Measurements from ENCODE around the gene FGGY. TPM values are rescaled to one million over a fixed set of nuclear protein-coding genes. Genes with fewer than 3 reads are reported as not detected.

FGGY gene
- total RNA-seq, 1 donor from 2014 or later: 52.2 TPM

DNA sequence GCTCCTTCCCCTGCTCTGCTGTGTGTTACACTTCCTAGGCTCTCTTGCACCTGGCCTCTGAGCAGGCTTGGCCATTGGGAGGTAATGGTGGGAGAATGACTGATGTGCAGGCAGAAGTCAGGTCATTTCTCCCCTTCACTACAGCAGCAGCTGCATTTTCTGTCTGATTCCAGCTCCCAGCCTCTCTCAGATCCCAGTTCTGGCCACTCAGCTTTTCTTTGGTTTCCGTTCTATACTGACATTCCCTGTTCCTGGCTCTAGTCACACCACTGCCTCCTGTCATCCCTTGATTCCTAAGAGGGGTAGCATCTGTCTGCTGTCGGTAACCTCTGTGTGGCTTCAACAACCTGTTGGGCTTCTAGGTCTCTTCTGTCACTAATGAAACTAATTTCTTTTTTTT lies 390.2 kb downstream of the FGGY start:
- Histone ChIP-seq H3K4me3 (ENCODE audit: low read length in 3 of 3) (peak overlapping the region in 1 of 3 donors; percentile 34), H3K27me3 (ENCODE audit: control insufficient read depth in 3 of 3, insufficient read depth in 3 of 3, low read length in 3 of 3) (no peaks in the 10 kb centered on the region), H3K9me3 (ENCODE audit: control insufficient read depth in 3 of 3, low read length in 3 of 3) (no peaks in the 10 kb centered on the region), H3K4me1 (ENCODE audit: control insufficient read depth in 3 of 3, insufficient read depth in 3 of 3, low read length in 3 of 3) (peaks cover 51 to 73% (median 61%) of the 10 kb centered on the region in 3 donors), H3K36me3 (ENCODE audit: control insufficient read depth in 3 of 3, insufficient read depth in 3 of 3, low read length in 3 of 3) (no peaks in the 10 kb centered on the region), H3K9ac (ENCODE audit: low read depth in 1 of 3, low read length in 3 of 3) (peak overlapping the region; percentile 51 to 65 (median 52)), H3K27ac (ENCODE audit: low read depth, low read length) (peak overlapping the region; percentile 93)

DNA sequence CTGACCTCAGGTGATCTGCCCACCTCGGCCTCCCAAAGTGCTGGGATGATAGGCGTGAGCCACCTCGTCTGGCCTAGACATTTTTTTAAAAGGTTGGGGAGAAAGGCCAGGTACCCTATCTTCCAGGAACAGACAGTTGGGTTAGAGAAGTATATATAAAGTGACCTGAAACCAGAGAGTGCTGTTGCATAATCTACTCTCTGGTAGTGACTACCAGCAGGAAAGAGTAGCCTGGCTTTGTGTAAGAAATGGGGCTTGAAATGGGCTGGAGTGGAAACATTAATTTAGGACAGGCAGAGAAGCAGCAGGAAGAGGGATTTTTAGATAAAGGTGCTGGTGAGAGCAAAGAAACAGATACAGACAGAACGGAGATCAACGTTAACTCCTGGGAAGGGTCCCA lies 392.1 kb downstream of the FGGY start:
- peaks cover 43 to 59% (median 54%) of the 10 kb centered on the region in 3 donors for H3K4me1 ChIP-seq (ENCODE audit: control insufficient read depth in 3 of 3, insufficient read depth in 3 of 3, low read length in 3 of 3)
- H3K9me3 ChIP-seq (ENCODE audit: control insufficient read depth in 3 of 3, low read length in 3 of 3): no peaks in the 10 kb centered on the region
- H3K9ac ChIP-seq (ENCODE audit: low read depth in 1 of 3, low read length in 3 of 3): peak overlapping the region; percentile 5 to 20 (median 17)
- no peaks in the 10 kb centered on the region for H3K36me3 ChIP-seq (ENCODE audit: control insufficient read depth in 3 of 3, insufficient read depth in 3 of 3, low read length in 3 of 3)
- H3K27me3 ChIP-seq (ENCODE audit: control insufficient read depth in 3 of 3, insufficient read depth in 3 of 3, low read length in 3 of 3): no peaks in the 10 kb centered on the region
- H3K27ac ChIP-seq (ENCODE audit: low read depth, low read length): peak overlapping the region; percentile 82
- no peak overlapping the region for H3K4me3 ChIP-seq (ENCODE audit: low read length in 3 of 3)

DNA sequence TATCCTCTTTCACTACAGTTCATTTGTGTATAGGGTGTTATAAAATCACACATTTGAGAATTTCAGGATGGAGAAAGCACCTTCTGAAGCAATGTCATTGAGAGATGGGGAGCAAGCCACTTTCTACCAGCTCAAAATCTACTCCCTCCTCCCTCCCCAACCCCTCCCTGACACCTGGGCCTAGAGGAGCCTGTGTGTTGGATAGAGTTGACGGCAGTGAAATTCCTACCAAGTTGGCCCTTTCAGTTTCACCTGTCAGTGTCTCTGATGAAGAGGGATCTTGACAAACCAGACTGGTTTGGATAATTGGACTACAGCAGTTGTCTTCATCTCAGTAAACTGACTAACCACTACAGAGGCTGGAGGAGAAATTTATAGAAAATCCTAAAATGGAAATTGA lies 392.8 kb downstream of the FGGY start:
- Histone ChIP-seq H3K36me3 (ENCODE audit: control insufficient read depth in 3 of 3, insufficient read depth in 3 of 3, low read length in 3 of 3) (no peaks in the 10 kb centered on the region), H3K9ac (ENCODE audit: low read depth in 1 of 3, low read length in 3 of 3) (peak overlapping the region in 1 of 3 donors; percentile 46), H3K27me3 (ENCODE audit: control insufficient read depth in 3 of 3, insufficient read depth in 3 of 3, low read length in 3 of 3) (no peaks in the 10 kb centered on the region), H3K4me1 (ENCODE audit: control insufficient read depth in 3 of 3, insufficient read depth in 3 of 3, low read length in 3 of 3) (peaks cover 43 to 54% (median 51%) of the 10 kb centered on the region in 3 donors), H3K27ac (ENCODE audit: low read depth, low read length) (peak overlapping the region; percentile 82), H3K9me3 (ENCODE audit: control insufficient read depth in 3 of 3, low read length in 3 of 3) (no peaks in the 10 kb centered on the region), H3K4me3 (ENCODE audit: low read length in 3 of 3) (no peak overlapping the region)

DNA sequence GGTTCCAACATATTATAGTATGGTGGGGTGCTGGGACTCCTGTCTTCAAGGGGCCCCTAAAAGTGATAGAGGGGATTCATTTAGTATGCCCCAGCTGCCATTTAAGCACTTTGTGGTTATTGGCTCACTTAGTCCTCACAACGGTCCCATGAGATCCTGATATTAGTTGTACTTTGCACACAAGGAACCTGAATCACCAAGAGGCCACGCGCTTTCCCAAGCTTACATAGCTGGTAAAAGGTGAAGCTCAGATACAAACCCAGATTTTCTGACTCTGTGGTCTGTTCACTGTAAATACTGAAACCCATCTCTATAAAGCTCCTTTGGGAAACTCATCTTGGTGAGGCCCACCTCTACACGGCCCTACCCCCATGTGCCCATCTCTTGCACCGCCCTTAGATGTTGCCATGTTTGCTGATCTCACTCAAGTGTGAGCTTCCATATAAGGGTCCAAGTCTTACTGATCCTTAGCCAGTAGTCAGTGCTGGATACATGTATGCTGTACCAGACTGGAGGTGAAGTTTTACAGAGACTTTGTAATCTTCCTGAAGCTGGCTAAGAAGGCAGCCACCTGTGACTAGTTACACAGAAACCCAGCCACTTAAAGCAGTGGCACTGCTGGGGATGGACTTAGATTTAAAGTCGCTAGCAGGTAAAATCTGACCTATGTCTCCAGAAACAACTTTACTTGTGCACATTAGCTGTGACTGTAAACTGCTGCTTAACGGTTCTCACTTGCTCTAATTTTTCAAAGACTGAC lies 393.5 kb downstream of the FGGY start:
- Histone ChIP-seq H3K4me1 (ENCODE audit: control insufficient read depth in 3 of 3, insufficient read depth in 3 of 3, low read length in 3 of 3) (peaks cover 37 to 50% (median 46%) of the 10 kb centered on the region in 3 donors), H3K9me3 (ENCODE audit: control insufficient read depth in 3 of 3, low read length in 3 of 3) (no peaks in the 10 kb centered on the region), H3K9ac (ENCODE audit: low read depth in 1 of 3, low read length in 3 of 3) (peak overlapping the region in 2 of 3 donors; percentile 42 to 48), H3K36me3 (ENCODE audit: control insufficient read depth in 3 of 3, insufficient read depth in 3 of 3, low read length in 3 of 3) (no peaks in the 10 kb centered on the region), H3K4me3 (ENCODE audit: low read length in 3 of 3) (no peak overlapping the region), H3K27me3 (ENCODE audit: control insufficient read depth in 3 of 3, insufficient read depth in 3 of 3, low read length in 3 of 3) (no peaks in the 10 kb centered on the region), H3K27ac (ENCODE audit: low read depth, low read length) (peak overlapping the region; percentile 82)

DNA sequence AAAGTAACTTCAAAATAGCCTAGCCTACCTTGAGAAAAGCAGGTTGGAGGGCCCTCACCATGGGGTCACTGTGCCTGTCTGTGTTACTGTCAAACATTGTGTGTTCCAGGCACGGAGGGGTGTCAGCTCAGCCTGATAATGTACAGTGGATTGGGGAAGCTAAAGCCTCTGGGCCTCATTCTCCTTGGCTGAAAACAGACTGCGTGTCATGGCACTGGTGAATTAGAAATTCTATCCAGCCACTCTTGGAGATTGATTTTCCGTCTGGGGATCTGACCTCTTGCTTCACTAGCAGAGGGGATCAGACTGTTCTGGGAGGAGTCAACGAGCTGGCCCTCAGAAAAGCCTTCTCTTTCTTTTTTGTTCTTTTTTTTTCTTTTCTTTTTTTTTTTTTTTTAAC lies 394.4 kb downstream of the FGGY start:
- Histone ChIP-seq H3K9me3 (ENCODE audit: control insufficient read depth in 3 of 3, low read length in 3 of 3) (no peaks in the 10 kb centered on the region), H3K4me1 (ENCODE audit: control insufficient read depth in 3 of 3, insufficient read depth in 3 of 3, low read length in 3 of 3) (peaks cover 32 to 46% (median 42%) of the 10 kb centered on the region in 3 donors), H3K4me3 (ENCODE audit: low read length in 3 of 3) (peak overlapping the region in 1 of 3 donors; percentile 34), H3K9ac (ENCODE audit: low read depth in 1 of 3, low read length in 3 of 3) (peak overlapping the region; percentile 42 to 58 (median 48)), H3K36me3 (ENCODE audit: control insufficient read depth in 3 of 3, insufficient read depth in 3 of 3, low read length in 3 of 3) (no peaks in the 10 kb centered on the region), H3K27me3 (ENCODE audit: control insufficient read depth in 3 of 3, insufficient read depth in 3 of 3, low read length in 3 of 3) (no peaks in the 10 kb centered on the region), H3K27ac (ENCODE audit: low read depth, low read length) (peak overlapping the region; percentile 82)

DNA sequence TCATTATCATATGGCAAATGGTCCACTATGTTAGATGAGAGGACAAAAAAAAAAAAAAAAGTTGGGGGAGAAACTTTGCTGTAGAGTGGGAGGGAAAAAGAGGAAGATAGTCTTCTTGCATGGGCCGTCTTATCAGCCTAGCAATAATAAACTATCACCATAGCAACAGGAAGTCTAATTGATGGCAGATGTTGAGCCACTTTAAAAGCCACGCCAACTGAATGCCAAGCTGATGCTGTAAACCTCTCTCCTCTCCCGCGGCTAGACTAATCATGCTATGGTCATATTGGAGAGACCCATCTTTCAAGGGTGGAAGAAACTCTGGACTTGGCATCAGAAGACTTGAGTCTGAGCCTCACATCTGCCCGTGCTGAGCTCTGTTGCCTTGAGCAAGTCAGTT lies 395.7 kb downstream of the FGGY start:
- Histone ChIP-seq H3K4me3 (ENCODE audit: low read length in 3 of 3) (no peak overlapping the region), H3K27me3 (ENCODE audit: control insufficient read depth in 3 of 3, insufficient read depth in 3 of 3, low read length in 3 of 3) (no peaks in the 10 kb centered on the region), H3K27ac (ENCODE audit: low read depth, low read length) (peak overlapping the region; percentile 13), H3K9me3 (ENCODE audit: control insufficient read depth in 3 of 3, low read length in 3 of 3) (no peaks in the 10 kb centered on the region), H3K4me1 (ENCODE audit: control insufficient read depth in 3 of 3, insufficient read depth in 3 of 3, low read length in 3 of 3) (peaks cover 25 to 50% (median 35%) of the 10 kb centered on the region in 3 donors), H3K36me3 (ENCODE audit: control insufficient read depth in 3 of 3, insufficient read depth in 3 of 3, low read length in 3 of 3) (no peaks in the 10 kb centered on the region), H3K9ac (ENCODE audit: low read depth in 1 of 3, low read length in 3 of 3) (no peak overlapping the region)

DNA sequence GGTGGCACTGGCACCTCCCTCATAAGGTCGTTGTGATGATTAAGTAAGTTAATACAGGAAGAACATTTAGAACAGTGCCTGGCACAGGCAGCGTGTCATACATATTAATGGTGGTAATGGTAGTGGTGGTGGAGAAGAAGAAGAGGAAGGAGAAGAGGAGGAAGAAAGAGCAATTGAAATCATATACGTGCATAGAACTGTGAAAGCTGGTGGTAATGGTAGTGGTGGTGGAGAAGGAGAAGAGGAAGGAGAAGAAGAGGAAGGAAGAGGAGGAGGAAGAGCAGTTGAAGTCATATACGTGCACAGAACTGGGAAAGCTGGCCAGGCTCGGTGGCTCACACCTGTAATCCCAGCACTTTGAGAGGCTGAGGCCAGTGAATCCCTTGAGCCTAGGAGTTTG lies 396.5 kb downstream of the FGGY start:
- Histone ChIP-seq H3K27me3 (ENCODE audit: control insufficient read depth in 3 of 3, insufficient read depth in 3 of 3, low read length in 3 of 3) (no peaks in the 10 kb centered on the region), H3K36me3 (ENCODE audit: control insufficient read depth in 3 of 3, insufficient read depth in 3 of 3, low read length in 3 of 3) (no peaks in the 10 kb centered on the region), H3K9me3 (ENCODE audit: control insufficient read depth in 3 of 3, low read length in 3 of 3) (no peaks in the 10 kb centered on the region), H3K4me1 (ENCODE audit: control insufficient read depth in 3 of 3, insufficient read depth in 3 of 3, low read length in 3 of 3) (peaks cover 27 to 48% (median 35%) of the 10 kb centered on the region in 3 donors), H3K4me3 (ENCODE audit: low read length in 3 of 3) (no peak overlapping the region), H3K27ac (ENCODE audit: low read depth, low read length) (peak overlapping the region; percentile 13), H3K9ac (ENCODE audit: low read depth in 1 of 3, low read length in 3 of 3) (no peak overlapping the region)

DNA sequence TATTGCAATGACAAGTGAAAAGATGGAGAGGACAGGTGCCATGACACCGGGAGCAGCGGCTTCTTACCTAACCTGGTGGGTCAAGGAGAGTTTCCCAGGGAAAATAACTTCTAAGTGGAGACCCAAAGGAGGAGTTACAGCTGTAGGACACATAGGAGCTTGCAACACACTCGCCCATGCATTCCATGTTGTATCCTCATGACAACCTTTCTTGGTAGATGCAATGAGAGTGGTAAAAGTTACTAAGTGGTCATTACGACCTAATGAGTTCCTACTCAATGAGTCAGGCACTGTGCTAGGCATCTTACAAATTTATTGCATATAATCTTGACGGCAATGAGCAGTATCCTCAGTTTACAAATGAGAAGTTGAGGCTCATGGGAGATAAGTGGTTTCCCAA lies 398.4 kb downstream of the FGGY start:
- no peaks in the 10 kb centered on the region for H3K36me3 ChIP-seq (ENCODE audit: control insufficient read depth in 3 of 3, insufficient read depth in 3 of 3, low read length in 3 of 3)
- H3K27ac ChIP-seq (ENCODE audit: low read depth, low read length): no peak overlapping the region
- no peak overlapping the region for H3K9ac ChIP-seq (ENCODE audit: low read depth in 1 of 3, low read length in 3 of 3)
- H3K4me1 ChIP-seq (ENCODE audit: control insufficient read depth in 3 of 3, insufficient read depth in 3 of 3, low read length in 3 of 3): peaks cover 26 to 36% (median 29%) of the 10 kb centered on the region in 3 donors
- H3K4me3 ChIP-seq (ENCODE audit: low read length in 3 of 3): no peak overlapping the region
- no peaks in the 10 kb centered on the region for H3K9me3 ChIP-seq (ENCODE audit: control insufficient read depth in 3 of 3, low read length in 3 of 3)
- H3K27me3 ChIP-seq (ENCODE audit: control insufficient read depth in 3 of 3, insufficient read depth in 3 of 3, low read length in 3 of 3): no peaks in the 10 kb centered on the region

DNA sequence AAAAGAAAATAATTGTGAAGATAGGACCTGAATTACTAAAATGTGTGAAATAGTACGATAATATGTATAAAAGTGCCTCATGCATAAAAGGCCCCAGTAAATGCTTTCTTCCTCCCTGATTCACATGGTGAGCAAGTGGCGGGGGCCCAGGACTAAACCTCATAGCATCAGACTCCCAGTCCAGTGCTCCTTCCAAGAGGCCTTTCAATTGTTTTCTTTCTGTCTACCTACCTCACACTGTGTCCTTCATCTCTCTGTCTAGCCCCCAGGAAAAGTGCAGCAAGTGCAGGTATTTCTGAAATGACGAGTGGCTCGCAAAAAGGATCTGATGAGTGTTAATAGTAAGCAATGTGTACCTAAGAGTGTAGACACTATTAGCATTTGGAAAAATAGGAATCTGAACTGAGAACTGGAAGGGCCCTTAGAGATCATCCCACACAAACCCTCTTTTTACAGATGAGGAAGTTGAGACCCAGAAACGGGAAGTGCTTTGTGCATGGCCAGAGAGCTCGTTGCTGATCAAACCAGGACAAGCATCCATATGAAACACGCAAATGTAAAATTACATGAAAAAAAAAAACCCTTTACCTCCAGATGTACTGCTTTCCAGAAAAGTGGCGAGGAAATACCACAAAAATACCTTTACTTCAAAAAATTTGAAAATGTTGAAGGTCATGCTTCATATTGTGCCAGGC lies 399.7 kb downstream of the FGGY start:
- Histone ChIP-seq H3K4me1 (ENCODE audit: control insufficient read depth in 3 of 3, insufficient read depth in 3 of 3, low read length in 3 of 3) (peaks cover 13 to 32% (median 17%) of the 10 kb centered on the region in 3 donors), H3K9me3 (ENCODE audit: control insufficient read depth in 3 of 3, low read length in 3 of 3) (no peaks in the 10 kb centered on the region), H3K9ac (ENCODE audit: low read depth in 1 of 3, low read length in 3 of 3) (no peak overlapping the region), H3K4me3 (ENCODE audit: low read length in 3 of 3) (no peak overlapping the region), H3K27ac (ENCODE audit: low read depth, low read length) (peak overlapping the region; percentile 27), H3K27me3 (ENCODE audit: control insufficient read depth in 3 of 3, insufficient read depth in 3 of 3, low read length in 3 of 3) (no peaks in the 10 kb centered on the region), H3K36me3 (ENCODE audit: control insufficient read depth in 3 of 3, insufficient read depth in 3 of 3, low read length in 3 of 3) (no peaks in the 10 kb centered on the region)
